Loucy (cell line): Measurements from ENCODE around the gene GLP2R.

Experiments used
- CTCF ChIP-seq: fragments of 200-600 bp; sonication (generic); conservative IDR thresholded peaks from 2 replicates; pipeline ENCODE4 v1.5.1; 2014; ENCODE audit warnings: mild to moderate bottlenecking, antibody characterized with exemption, low read length
- EZH2phosphoT487 ChIP-seq: fragments of 200-600 bp; IDR thresholded peaks from 2 replicates; pipeline ENCODE4 v1.6.1; 2018; ENCODE audit warnings: antibody characterized with exemption, mild to moderate bottlenecking, moderate library complexity, borderline replicate concordance

- no peak for TF ChIP-seq CTCF
- TF ChIP-seq EZH2phosphoT487, result no peak
Measured at GRCh38 chr17:9862220-9862619, 36.5 kb downstream of the GLP2R start.
